ENCODE measurements around the gene HS6ST1.

- TF ChIP-seq CTCF (IDR thresholded peaks at IDR 0.05) (no peak), EP300 (IDR thresholded peaks at IDR 0.05) (no peak)
These were observed 33.8 kb downstream of the HS6ST1 start for GRCh38 chr2:128284841-128285240.
